ENCODE data around the gene CRLF1. TPM values are rescaled to one million over a fixed set of nuclear protein-coding genes. Genes with fewer than 3 reads are reported as not detected.

The CRLF1 gene
- total and polyA plus RNA-seq, 2 donors (not counting 1 experiment from before 2014, with no cell fraction given): not detected

DNA sequence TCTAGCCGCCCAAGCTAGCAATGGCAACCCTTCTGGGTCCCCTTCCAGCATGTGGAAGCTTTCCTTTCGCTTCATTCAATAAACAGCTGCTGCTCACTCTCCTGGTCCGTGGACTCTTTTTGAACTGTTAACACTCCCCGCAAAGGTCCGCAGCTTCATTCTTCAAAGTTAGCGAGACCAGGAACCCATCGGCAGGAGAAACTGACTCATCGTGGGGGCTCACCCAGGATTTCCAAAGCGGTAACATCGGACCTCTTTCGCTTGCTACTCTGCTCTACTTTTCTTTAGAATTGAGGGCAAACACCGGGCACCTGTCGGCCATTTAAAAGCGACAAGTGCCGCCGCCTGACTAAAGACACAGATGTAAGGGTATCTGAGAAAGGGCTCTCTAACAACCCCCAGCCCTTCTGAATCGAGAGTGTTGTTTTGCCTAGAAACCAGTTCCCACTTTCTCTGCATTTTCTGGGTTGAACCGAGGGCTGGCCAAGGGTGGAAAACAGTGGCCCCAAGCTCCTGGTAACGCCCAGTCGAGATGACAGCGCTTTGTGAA lies 29.2 kb downstream of the CRLF1 start:
- no peaks in the 10 kb centered on the region for H3K27me3 Mint-ChIP-seq
- ChIA-PET POLR2A (interaction anchor here (0.6 kb wide), 1 partner anchor 581 kb away, joined by 4 read pairs; no protein-coding TSS in a partner anchor), CTCF (interaction anchor here (0.7 kb wide), 1 partner anchor 12 kb away, joined by 4 read pairs; the partner anchor contains the start of gene REX1BD)
- peaks cover 21% of the 10 kb centered on the region for H4K20me1 ChIP-seq (ENCODE audit: control insufficient read depth, insufficient read depth, low read length, poor library complexity, severe bottlenecking)
- no peak overlapping the region for H3K4me3 Mint-ChIP-seq
- no peaks in the 10 kb centered on the region for H3K9me3 ChIP-seq (ENCODE audit: control extremely low read depth in 1 of 3, control insufficient read depth in 2 of 3, insufficient read depth in 1 of 3, low read length in 2 of 3)
- H3K9me3 Mint-ChIP-seq (ENCODE audit: insufficient read depth): no peaks in the 10 kb centered on the region
- intact Hi-C loops (cut with micrococcal nuclease): no loop called here
- no peaks in the 10 kb centered on the region for H3K27me3 ChIP-seq (replicated peaks in 1 of 4; ENCODE audit: control extremely low read depth in 1 of 4, control insufficient read depth in 3 of 4, insufficient read depth in 4 of 4, low read length in 3 of 4)
- H3K4me3 ChIP-seq (ENCODE audit: control extremely low read depth in 1 of 5, extremely low read depth in 1 of 5, insufficient read depth in 1 of 5, low read depth in 2 of 5, low read length in 4 of 5): no peak overlapping the region
- H3K27ac ChIP-seq (ENCODE audit: low read length in 2 of 2): no peak overlapping the region
- H3K4me1 Mint-ChIP-seq: peaks cover 9% of the 10 kb centered on the region
- TF ChIP-seq EZH2 (IDR thresholded peaks at IDR 0.05; ENCODE audit: borderline replicate concordance, insufficient read depth, low read depth, low read length, poor library complexity, severe bottlenecking): no peak
- TF ChIP-seq, protein P1, sequence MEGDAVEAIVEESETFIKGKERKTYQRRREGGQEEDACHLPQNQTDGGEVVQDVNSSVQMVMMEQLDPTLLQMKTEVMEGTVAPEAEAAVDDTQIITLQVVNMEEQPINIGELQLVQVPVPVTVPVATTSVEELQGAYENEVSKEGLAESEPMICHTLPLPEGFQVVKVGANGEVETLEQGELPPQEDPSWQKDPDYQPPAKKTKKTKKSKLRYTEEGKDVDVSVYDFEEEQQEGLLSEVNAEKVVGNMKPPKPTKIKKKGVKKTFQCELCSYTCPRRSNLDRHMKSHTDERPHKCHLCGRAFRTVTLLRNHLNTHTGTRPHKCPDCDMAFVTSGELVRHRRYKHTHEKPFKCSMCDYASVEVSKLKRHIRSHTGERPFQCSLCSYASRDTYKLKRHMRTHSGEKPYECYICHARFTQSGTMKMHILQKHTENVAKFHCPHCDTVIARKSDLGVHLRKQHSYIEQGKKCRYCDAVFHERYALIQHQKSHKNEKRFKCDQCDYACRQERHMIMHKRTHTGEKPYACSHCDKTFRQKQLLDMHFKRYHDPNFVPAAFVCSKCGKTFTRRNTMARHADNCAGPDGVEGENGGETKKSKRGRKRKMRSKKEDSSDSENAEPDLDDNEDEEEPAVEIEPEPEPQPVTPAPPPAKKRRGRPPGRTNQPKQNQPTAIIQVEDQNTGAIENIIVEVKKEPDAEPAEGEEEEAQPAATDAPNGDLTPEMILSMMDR (IDR thresholded peaks at IDR 0.05): no peak
- H3K27ac Mint-ChIP-seq: no peak overlapping the region
- H3K4me2 ChIP-seq (replicated peaks; ENCODE audit: low read depth, low read length, poor library complexity, severe bottlenecking): no peak overlapping the region
- peaks cover 8 to 13% of the 10 kb centered on the region in 2 donors for H3K4me1 ChIP-seq (ENCODE audit: control insufficient read depth in 2 of 2, insufficient read depth in 2 of 2, low read length in 2 of 2)
- peaks cover 11% of the 10 kb centered on the region for H3K79me2 ChIP-seq (ENCODE audit: control insufficient read depth, insufficient read depth, low read length)
- no peak for ATAC-seq (ENCODE audit: low read depth)
- H3K9ac ChIP-seq (ENCODE audit: low read length): no peak overlapping the region
- H2AFZ ChIP-seq (ENCODE audit: insufficient read depth, low read depth, low read length, poor library complexity, severe bottlenecking): no peak overlapping the region
- H3K36me3 ChIP-seq (replicated peaks in 1 of 2; ENCODE audit: control extremely low read depth in 1 of 2, control insufficient read depth in 1 of 2, extremely low read depth in 1 of 2, insufficient read depth in 2 of 2, low read length in 1 of 2): peaks cover 0 to 42% of the 10 kb centered on the region in 2 experiments
- no peak for DNase-seq
- WGBS (ENCODE audit: insufficient coverage): 93% methylated on average over 21 of the region's 21 CpGs

DNA sequence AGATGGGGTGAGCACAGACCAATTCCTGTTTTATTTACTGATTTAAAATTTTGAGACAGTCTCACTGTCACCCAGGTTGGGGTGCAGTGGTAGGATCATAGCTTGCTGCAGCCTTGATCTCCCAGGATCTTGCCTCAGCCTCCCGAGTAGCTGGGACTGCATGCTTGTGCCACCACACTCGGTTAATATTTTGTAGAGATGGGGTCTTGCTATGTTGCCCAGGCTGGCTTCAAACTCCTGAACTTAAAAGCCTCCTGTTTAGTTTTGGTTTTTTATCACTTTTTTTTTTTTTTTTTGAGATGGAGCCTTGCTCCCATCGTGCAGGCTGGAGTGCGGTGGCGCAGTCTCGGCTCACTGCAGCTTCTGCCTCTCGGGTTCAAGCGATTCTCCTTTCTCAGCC lies 30.2 kb downstream of the CRLF1 start:
- peaks cover 14% of the 10 kb centered on the region for H3K4me1 Mint-ChIP-seq
- CTCF ChIA-PET: interaction anchor here (0.6 kb wide), 1 partner anchor 10 kb away, joined by 3 read pairs; no protein-coding TSS in a partner anchor

More for the DNA sequence above, 30.2 kb downstream of the CRLF1 start:
- ATAC-seq (ENCODE audit: low read depth): no peak
- no peak overlapping the region for H3K27ac Mint-ChIP-seq
- Histone ChIP-seq H3K9me3 (ENCODE audit: control extremely low read depth in 1 of 3, control insufficient read depth in 2 of 3, insufficient read depth in 1 of 3, low read length in 2 of 3) (no peaks in the 10 kb centered on the region), H3K27me3 (replicated peaks in 1 of 4; ENCODE audit: control extremely low read depth in 1 of 4, control insufficient read depth in 3 of 4, insufficient read depth in 4 of 4, low read length in 3 of 4) (no peaks in the 10 kb centered on the region), H3K79me2 (ENCODE audit: control insufficient read depth, insufficient read depth, low read length) (peaks cover 19% of the 10 kb centered on the region), H2AFZ (ENCODE audit: insufficient read depth, low read depth, low read length, poor library complexity, severe bottlenecking) (no peak overlapping the region), H3K4me3 (ENCODE audit: control extremely low read depth in 1 of 5, extremely low read depth in 1 of 5, insufficient read depth in 1 of 5, low read depth in 2 of 5, low read length in 4 of 5) (no peak overlapping the region), H3K4me1 (ENCODE audit: control insufficient read depth in 2 of 2, insufficient read depth in 2 of 2, low read length in 2 of 2) (peaks cover 12 to 18% of the 10 kb centered on the region in 2 donors), H3K4me2 (replicated peaks; ENCODE audit: low read depth, low read length, poor library complexity, severe bottlenecking) (no peak overlapping the region), H3K36me3 (replicated peaks in 1 of 2; ENCODE audit: control extremely low read depth in 1 of 2, control insufficient read depth in 1 of 2, extremely low read depth in 1 of 2, insufficient read depth in 2 of 2, low read length in 1 of 2) (peaks cover 0 to 42% of the 10 kb centered on the region in 2 experiments), H3K27ac (ENCODE audit: low read length in 2 of 2) (no peak overlapping the region), H4K20me1 (ENCODE audit: control insufficient read depth, insufficient read depth, low read length, poor library complexity, severe bottlenecking) (peaks cover 26% of the 10 kb centered on the region), H3K9ac (ENCODE audit: low read length) (no peak overlapping the region)
- H3K27me3 Mint-ChIP-seq: no peaks in the 10 kb centered on the region
- H3K4me3 Mint-ChIP-seq: no peak overlapping the region
- POLR2A ChIA-PET: no interaction called here
- intact Hi-C loops (cut with micrococcal nuclease): no loop called here
- WGBS (ENCODE audit: insufficient coverage): 93% methylated on average over 7 of the region's 8 CpGs
- TF ChIP-seq EZH2 (IDR thresholded peaks at IDR 0.05; ENCODE audit: borderline replicate concordance, insufficient read depth, low read depth, low read length, poor library complexity, severe bottlenecking): no peak
- TF ChIP-seq, protein P1 (IDR thresholded peaks at IDR 0.05): no peak
- DNase-seq: no peak
- H3K9me3 Mint-ChIP-seq (ENCODE audit: insufficient read depth): no peaks in the 10 kb centered on the region

All from B cell (primary cell).